H1 (cell line): Measurements from ENCODE around the gene R3HDM2. TPM values are rescaled to one million over a fixed set of nuclear protein-coding genes. Genes with fewer than 3 reads are reported as not detected.

ENCODE experiments used
- CTCF ChIA-PET: fragments of 300-600 bp; sonication (Branson Sonifier 250); formaldehyde crosslinking; loops from one replicate; lab custom pipeline; 2021; ENCODE audit not compliant: partially characterized antibody; lab: Charles Lee
- POLR2A ChIA-PET: fragments of 300-600 bp; sonication (Branson Sonifier 250); formaldehyde crosslinking; loops from one replicate; lab custom pipeline; 2021; ENCODE audit warnings: inconsistent platforms; ENCODE audit not compliant: partially characterized antibody; lab: Charles Lee
- DNase-seq, 2 experiments: peaks; one replicate each; pipeline versions ENCODE4 v3.0.0 to v3.0.0-alpha.2; 2010 to 2022; ENCODE audit warnings: low spot score in 2 of 2, low read depth in 1 of 2, mixed read lengths in 1 of 2
- FAIRE-seq: peaks from 2 replicates; lab custom pipeline; 2011; peaks lifted over from hg19 to GRCh38; lab: Jason Lieb, UNC
- H2AFZ ChIP-seq: 2 replicates; pipeline ENCODE4 v1.8.1; 2012; ENCODE audit warnings: low read length, inconsistent platforms
- H2AK5ac ChIP-seq: 2 replicates; pipeline ENCODE4 v1.6.1; 2013; ENCODE audit warnings: low read depth, low read length
- H2BK120ac ChIP-seq: replicated peaks from 2 replicates; pipeline ENCODE3; 2013; ENCODE audit warnings: low read depth, low read length, inconsistent platforms
- H2BK12ac ChIP-seq: 2 replicates; pipeline ENCODE4 v1.6.1; 2013; ENCODE audit warnings: low read depth, low read length
- H2BK15ac ChIP-seq: 2 replicates; pipeline ENCODE4 v1.6.1; 2013; ENCODE audit warnings: low read length
- H2BK20ac ChIP-seq: 2 replicates; pipeline ENCODE4 v1.6.1; 2013; ENCODE audit warnings: low read length
- H2BK5ac ChIP-seq: 2 replicates; pipeline ENCODE4 v1.6.1; 2013; ENCODE audit warnings: low read depth, low read length
- H3K14ac ChIP-seq: 2 replicates; pipeline ENCODE4 v1.6.1; 2013; ENCODE audit warnings: inconsistent platforms; ENCODE audit not compliant: insufficient read length
- H3K18ac ChIP-seq: 2 replicates; pipeline ENCODE4 v1.6.1; 2013; ENCODE audit warnings: low read length; ENCODE audit errors: extremely low read depth
- H3K23ac ChIP-seq: 2 replicates; pipeline ENCODE4 v1.6.1; 2013; ENCODE audit warnings: inconsistent platforms; ENCODE audit not compliant: insufficient read length
- H3K23me2 ChIP-seq: 2 replicates; pipeline ENCODE4 v1.6.1; 2013; ENCODE audit warnings: low read depth, low read length
- H3K27ac ChIP-seq: 2 replicates; pipeline ENCODE4 v1.6.1; 2011; ENCODE audit warnings: low read depth, low read length, inconsistent platforms
- H3K27me3 ChIP-seq, 4 experiments: replicated peaks in 1 of 4; 1 replicate in 1 of 4; 2 replicates in 3 of 4; pipeline versions ENCODE4 v1.6.1 to v1.8.1; 2011 to 2013; ENCODE audit warnings: low read length in 3 of 4, mild to moderate bottlenecking in 3 of 4, inconsistent platforms in 2 of 4, mixed read lengths in 2 of 4, moderate library complexity in 1 of 4; ENCODE audit not compliant: control insufficient read depth in 3 of 4, insufficient read depth in 3 of 4; ENCODE audit errors: extremely low read depth in 1 of 4
- H3K36me3 ChIP-seq, 4 experiments: 2 replicates each; pipeline versions ENCODE4 v1.6.1 to v1.8.1; 2011 to 2013; ENCODE audit warnings: mild to moderate bottlenecking in 4 of 4, low read length in 3 of 4, moderate library complexity in 2 of 4, control low read depth in 1 of 4, inconsistent platforms in 1 of 4; ENCODE audit not compliant: insufficient read depth in 4 of 4, control insufficient read depth in 2 of 4
- H3K4ac ChIP-seq: replicated peaks from 2 replicates; pipeline ENCODE3; 2013; ENCODE audit warnings: low read length, low read depth, mixed read lengths, inconsistent platforms; ENCODE audit not compliant: insufficient read length
- H3K4me1 ChIP-seq, 4 experiments: replicated peaks in 1 of 4; 1 replicate in 1 of 4; 2 replicates in 3 of 4; pipeline versions ENCODE4 v1.6.1 to v1.8.1; 2011 to 2013; ENCODE audit warnings: low read length in 3 of 4, inconsistent platforms in 2 of 4, mixed read lengths in 1 of 4; ENCODE audit not compliant: insufficient read depth in 4 of 4, control insufficient read depth in 3 of 4
- H3K4me2 ChIP-seq, 2 experiments: 2 replicates each; pipeline versions ENCODE4 v1.6.1 to v1.8.1; 2011 to 2013; ENCODE audit warnings: low read depth in 2 of 2, low read length in 2 of 2, control low read depth in 1 of 2, inconsistent platforms in 1 of 2, mild to moderate bottlenecking in 1 of 2; ENCODE audit not compliant: insufficient read depth in 1 of 2
- H3K4me3 ChIP-seq, 4 experiments: fragments of 200-600, 300-600 bp in 1 of 4; sonication (generic), shearing (Covaris generic), sonication (Bioruptor Twin) in 1 of 4; 2 replicates each; pipeline versions ENCODE4 v1.5.1 to v1.8.1; 2011 to 2016; ENCODE audit warnings: low read length in 4 of 4, low read depth in 3 of 4, control low read depth in 2 of 4, inconsistent platforms in 2 of 4, mild to moderate bottlenecking in 2 of 4, mixed read lengths in 1 of 4, moderate library complexity in 1 of 4; ENCODE audit not compliant: insufficient read depth in 2 of 4; ENCODE audit errors: extremely low read depth in 1 of 4
- H3K56ac ChIP-seq: replicated peaks from 2 replicates; pipeline ENCODE3; 2013; ENCODE audit warnings: low read depth, mild to moderate bottlenecking, mixed read lengths, low read length, inconsistent platforms; ENCODE audit not compliant: insufficient read length
- H3K79me1 ChIP-seq: 2 replicates; pipeline ENCODE4 v1.6.1; 2013; ENCODE audit warnings: low read depth, low read length, control low read depth
- H3K79me2 ChIP-seq, 2 experiments: 2 replicates each; pipeline versions ENCODE4 v1.6.1 to v1.8.1; 2012 to 2013; ENCODE audit warnings: low read length in 2 of 2, mild to moderate bottlenecking in 2 of 2, inconsistent platforms in 1 of 2; ENCODE audit not compliant: insufficient read depth in 2 of 2, control insufficient read depth in 1 of 2
- H3K9ac ChIP-seq, 4 experiments: replicated peaks in 1 of 4; 1 replicate in 1 of 4; 2 replicates in 3 of 4; pipeline versions ENCODE4 v1.6.1 to v1.8.1; 2011 to 2013; ENCODE audit warnings: low read depth in 3 of 4, low read length in 3 of 4, control low read depth in 2 of 4, mild to moderate bottlenecking in 2 of 4, moderate library complexity in 2 of 4, inconsistent platforms in 1 of 4; ENCODE audit errors: extremely low read depth in 1 of 4
- H3K9me3 ChIP-seq, 2 experiments: 2 replicates each; pipeline versions ENCODE4 v1.6.1 to v1.8.1; 2012 to 2013; ENCODE audit warnings: mild to moderate bottlenecking in 2 of 2, moderate library complexity in 2 of 2, control low read depth in 1 of 2, inconsistent platforms in 1 of 2, low read depth in 1 of 2, low read length in 1 of 2, mixed read lengths in 1 of 2; ENCODE audit not compliant: insufficient read depth in 2 of 2
- H4K20me1 ChIP-seq, 2 experiments: replicated peaks in 1 of 2; 2 replicates each; pipeline versions ENCODE3 to v1.8.1; 2011 to 2013; ENCODE audit warnings: inconsistent platforms in 2 of 2, low read length in 2 of 2, mild to moderate bottlenecking in 1 of 2; ENCODE audit not compliant: insufficient read depth in 2 of 2, control insufficient read depth in 1 of 2
- H4K5ac ChIP-seq: 2 replicates; pipeline ENCODE4 v1.6.1; 2013; ENCODE audit warnings: low read length, low read depth, mixed read lengths, inconsistent platforms; ENCODE audit not compliant: insufficient read length
- H4K8ac ChIP-seq: 2 replicates; pipeline ENCODE4 v1.8.0; 2013; ENCODE audit warnings: mild to moderate bottlenecking, moderate library complexity, low read length, inconsistent platforms; ENCODE audit not compliant: insufficient read depth; ENCODE audit errors: extremely low read depth
- H4K91ac ChIP-seq: replicated peaks from 2 replicates; pipeline ENCODE3; 2013; ENCODE audit warnings: low read length, mixed read lengths, inconsistent platforms; ENCODE audit not compliant: insufficient read length
- BACH1 ChIP-seq: IDR thresholded peaks from 2 replicates; pipeline ENCODE4 v1.6.1; 2012; ENCODE audit warnings: low read length, improper control_type of control experiment
- BCL11A ChIP-seq, 2 experiments: IDR thresholded peaks; one replicate each; pipeline ENCODE4 v1.6.1; 2011; ENCODE audit warnings: low read depth in 2 of 2, low read length in 2 of 2, mild to moderate bottlenecking in 2 of 2
- EZH2 ChIP-seq: fragments of 200-600 bp; sonication (generic); IDR thresholded peaks from 2 replicates; pipeline ENCODE4 v1.7.1; 2012; ENCODE audit warnings: low read depth, mild to moderate bottlenecking, moderate library complexity, low read length, inconsistent platforms; ENCODE audit not compliant: severe bottlenecking
- HDAC2 ChIP-seq, 2 experiments: fragments of 300-600 bp in 1 of 2; sonication (generic) in 1 of 2; IDR thresholded peaks; 2 replicates each; pipeline ENCODE4 v1.6.1; 2011 to 2012; ENCODE audit warnings: low read depth in 2 of 2, low read length in 2 of 2, mild to moderate bottlenecking in 2 of 2, moderate library complexity in 2 of 2, borderline replicate concordance in 1 of 2, inconsistent platforms in 1 of 2
- HDAC6 ChIP-seq: IDR thresholded peaks from one replicate; pipeline ENCODE4 v1.7.1; 2012; ENCODE audit warnings: low read depth, mild to moderate bottlenecking, inconsistent platforms, low read length, moderate library complexity
- NANOG ChIP-seq: IDR thresholded peaks from 2 replicates; pipeline ENCODE4 v1.6.1; 2011; ENCODE audit warnings: low read length, low read depth, mild to moderate bottlenecking, inconsistent platforms; ENCODE audit not compliant: insufficient read depth, poor library complexity, severe bottlenecking
- SIN3A ChIP-seq, 2 experiments: IDR thresholded peaks in 1 of 2; conservative IDR thresholded peaks in 1 of 2; 2 replicates each; pipeline ENCODE4 v1.6.1; 2011 to 2012; ENCODE audit warnings: low read length in 2 of 2, improper control_type of control experiment in 1 of 2, low read depth in 1 of 2, mild to moderate bottlenecking in 1 of 2
- SIRT6 ChIP-seq: IDR thresholded peaks from one replicate; pipeline ENCODE4 v1.7.1; 2012; ENCODE audit warnings: low read length, inconsistent platforms
- WGBS, 2 experiments: shearing (Covaris generic) in 1 of 2; methylation state at CpG; one replicate each; pipeline versions ENCODE4 v1.1.6 to v1.1.7; 2013 to 2015; ENCODE audit warnings: low lambda C conversion rate in 2 of 2, mixed read lengths in 2 of 2, inconsistent platforms in 1 of 2, low coverage in 1 of 2, missing lambda C conversion rate in 1 of 2; ENCODE audit not compliant: insufficient replicate concordance in 2 of 2, insufficient coverage in 1 of 2, insufficient read length in 1 of 2; ENCODE audit errors: extremely low coverage in 1 of 2, missing lambda C conversion rate in 1 of 2; 5-methylcytosine and 5-hydroxymethylcytosine counted together
- polyA plus RNA-seq, 7 experiments: library from polyadenylated mRNA; depleted of rRNA in 3 of 7; stranded (reverse) in 5 of 7; unstranded in 2 of 7; fragments of >200 nt in 5 of 7; fragments of 200-250 nt in 2 of 7; gene quantifications; 1 replicate in 5 of 7; 2 replicates in 1 of 7; 4 replicates in 1 of 7; pipeline versions ENCODE4 v1.2.1 to v1.2.3, GENCODE V29; 2011 to 2013; ENCODE audit warnings: missing spikeins in 2 of 7, mixed read lengths in 2 of 7
- total RNA-seq: library from RNA; stranded (reverse); fragmentation: NEBNext Ultra II Directional; extraction: Animal tissue kit (Norgen Biotek cat#: 25700); gene quantifications from 2 replicates; pipeline ENCODE4 v1.2.1, GENCODE V29; 2021
- TF ChIP-seq, protein P1 (sequence below): IDR thresholded peaks from 2 replicates; pipeline ENCODE4 v1.6.1; 2011; ENCODE audit warnings: low read depth, mild to moderate bottlenecking, low read length; ENCODE audit not compliant: insufficient read depth
- TF ChIP-seq, protein P2 (sequence below): IDR thresholded peaks from 2 replicates; pipeline ENCODE4 v1.6.1; 2012; ENCODE audit warnings: inconsistent platforms
- TF ChIP-seq, protein P3 (sequence below): IDR thresholded peaks from 2 replicates; pipeline ENCODE4 v1.6.1; 2012; ENCODE audit warnings: inconsistent platforms

The R3HDM2 gene
- total and polyA plus RNA-seq, 2 of the 8 experiments (the other 6 are each of a cell fraction or from before 2014, with no cell fraction given): 25.6 to 27.0 TPM

DNA sequence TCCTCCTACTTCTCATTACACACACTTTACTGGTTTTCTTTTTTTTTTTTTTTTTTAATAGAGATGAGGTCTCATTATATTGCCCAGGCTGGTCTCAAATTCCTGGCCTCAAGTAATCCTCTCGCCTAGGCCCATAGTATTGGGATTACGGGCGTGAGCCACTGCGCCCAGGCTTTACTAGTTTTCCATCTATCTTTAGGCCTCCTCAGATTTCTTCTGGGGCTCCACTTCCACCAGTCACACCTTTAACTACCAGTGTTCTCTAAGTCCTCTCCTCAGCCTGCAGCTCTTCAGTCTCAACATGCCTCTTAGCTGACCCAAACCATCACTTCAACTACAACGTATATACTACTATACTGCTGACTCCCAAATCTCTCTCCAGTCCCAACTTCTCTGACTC is 10.4 kb downstream of the R3HDM2 start:
- H2BK120ac ChIP-seq: no peak overlapping the region
- H2AFZ ChIP-seq: no peak overlapping the region
- no peaks in the 10 kb centered on the region for H3K9me3 ChIP-seq
- no peak overlapping the region for H4K5ac ChIP-seq
- no peaks in the 10 kb centered on the region; a peak in 1 of 7 replicates for H3K4me1 ChIP-seq
- FAIRE-seq (no peak), DNase-seq (no peak)
- no peak overlapping the region for H3K4me2 ChIP-seq
- H2BK5ac ChIP-seq: no peak overlapping the region
- no peaks in the 10 kb centered on the region for H3K23me2 ChIP-seq
- H4K91ac ChIP-seq: no peak overlapping the region
- no peak overlapping the region for H3K4ac ChIP-seq
- no peak overlapping the region for H3K27ac ChIP-seq
- WGBS, 2 experiments: 91% methylated on average over 5 of the region's 5 CpGs; no CpG with 5 or more reads in 1 of the 2 experiments
- no peak overlapping the region for H3K4me3 ChIP-seq
- H3K14ac ChIP-seq: no peak overlapping the region
- H3K56ac ChIP-seq: peak overlapping the region; percentile 10
- no peak overlapping the region for H2AK5ac ChIP-seq
- no peak overlapping the region for H4K8ac ChIP-seq
- ChIA-PET POLR2A (interaction anchor here (1.8 to 2.1 kb wide), 3 partner anchors 9 to 35 kb away, joined by 4 to 9 read pairs (median 7); partner anchors contain the start of gene INHBE), CTCF (interaction anchor here (1.4 to 2.8 kb wide), 3 partner anchors 9 to 113 kb away, joined by 6 to 10 read pairs (median 8); no protein-coding TSS in a partner anchor)
- no peak overlapping the region for H2BK20ac ChIP-seq
- no peak overlapping the region for H2BK12ac ChIP-seq
- H3K36me3 ChIP-seq: no peaks in the 10 kb centered on the region
- H3K9ac ChIP-seq: no peak overlapping the region
- peaks cover 0 to 8% of the 10 kb centered on the region in 2 experiments for H4K20me1 ChIP-seq
- no peak overlapping the region for H3K18ac ChIP-seq
- H2BK15ac ChIP-seq: no peak overlapping the region
- no peak overlapping the region for H3K23ac ChIP-seq
- no peaks in the 10 kb centered on the region for H3K27me3 ChIP-seq
- peaks cover 2% of the 10 kb centered on the region for H3K79me1 ChIP-seq
- 0 out of 4 replicates have a peak, but pooled peaks cover 0 to 2% of the 10 kb centered on the region in 2 experiments for H3K79me2 ChIP-seq
- TF ChIP-seq, protein P1, sequence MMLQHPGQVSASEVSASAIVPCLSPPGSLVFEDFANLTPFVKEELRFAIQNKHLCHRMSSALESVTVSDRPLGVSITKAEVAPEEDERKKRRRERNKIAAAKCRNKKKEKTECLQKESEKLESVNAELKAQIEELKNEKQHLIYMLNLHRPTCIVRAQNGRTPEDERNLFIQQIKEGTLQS: no peak
- no peak for TF ChIP-seq SIN3A (conservative IDR thresholded peaks at IDR 0.05 in 1 of 2, IDR thresholded peaks at IDR 0.05 in 1 of 2; ENCODE audit: low read depth in 1 of 2, low read length in 2 of 2)
- TF ChIP-seq BCL11A (IDR thresholded peaks at IDR 0.05; ENCODE audit: low read depth in 2 of 2, low read length in 2 of 2): no peak
- no peak for TF ChIP-seq HDAC2 (IDR thresholded peaks at IDR 0.05; ENCODE audit: borderline replicate concordance in 1 of 2, low read depth in 2 of 2, low read length in 2 of 2)
- no peak for TF ChIP-seq SIRT6
- no peak for TF ChIP-seq NANOG
- no peak for TF ChIP-seq BACH1
- TF ChIP-seq, protein P2, sequence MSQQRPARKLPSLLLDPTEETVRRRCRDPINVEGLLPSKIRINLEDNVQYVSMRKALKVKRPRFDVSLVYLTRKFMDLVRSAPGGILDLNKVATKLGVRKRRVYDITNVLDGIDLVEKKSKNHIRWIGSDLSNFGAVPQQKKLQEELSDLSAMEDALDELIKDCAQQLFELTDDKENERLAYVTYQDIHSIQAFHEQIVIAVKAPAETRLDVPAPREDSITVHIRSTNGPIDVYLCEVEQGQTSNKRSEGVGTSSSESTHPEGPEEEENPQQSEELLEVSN: no peak
- TF ChIP-seq, protein P3, sequence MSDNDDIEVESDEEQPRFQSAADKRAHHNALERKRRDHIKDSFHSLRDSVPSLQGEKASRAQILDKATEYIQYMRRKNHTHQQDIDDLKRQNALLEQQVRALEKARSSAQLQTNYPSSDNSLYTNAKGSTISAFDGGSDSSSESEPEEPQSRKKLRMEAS: no peak
- no peak for TF ChIP-seq HDAC6
- TF ChIP-seq EZH2: no peak
